GM23338 (cell line): ENCODE data around the gene DRC7.

Experiments used
- CREB1 ChIP-seq: fragments of 250-450 bp; sonication (Bioruptor Pico); IDR thresholded peaks from 2 replicates; pipeline ENCODE4 v1.5.0; 2020; ENCODE audit warnings: low read depth, mild to moderate bottlenecking, moderate library complexity
- EZH2 ChIP-seq: fragments of 200-600 bp; sonication (generic); IDR thresholded peaks from one replicate; pipeline ENCODE4 v1.8.0; 2017; ENCODE audit warnings: antibody characterized with exemption, mild to moderate bottlenecking, low read depth; ENCODE audit not compliant: unreplicated experiment
- EZH2phosphoT487 ChIP-seq: fragments of 200-600 bp; sonication (generic); IDR thresholded peaks from one replicate; pipeline ENCODE4 v1.8.1; 2018; ENCODE audit warnings: antibody characterized with exemption; ENCODE audit not compliant: unreplicated experiment
- JUNB ChIP-seq: IDR thresholded peaks from one replicate; pipeline ENCODE4 v1.6.1; 2016; ENCODE audit warnings: antibody characterized with exemption; ENCODE audit not compliant: unreplicated experiment
- NANOG ChIP-seq: IDR thresholded peaks from 2 replicates; pipeline ENCODE4 v1.6.1; 2016; ENCODE audit warnings: antibody characterized with exemption, borderline replicate concordance
- POLR2AphosphoS5 ChIP-seq: IDR thresholded peaks from 2 replicates; pipeline ENCODE4 v1.6.1; 2016; ENCODE audit warnings: antibody characterized with exemption, low read depth
- STAT1 ChIP-seq: IDR thresholded peaks from one replicate; pipeline ENCODE4 v1.6.1; 2016; ENCODE audit warnings: antibody characterized with exemption; ENCODE audit not compliant: unreplicated experiment
- ZNF114 ChIP-seq: fragments of 250-450 bp; sonication (Bioruptor Pico); IDR thresholded peaks from 2 replicates; pipeline ENCODE4 v1.5.0; 2020; ENCODE audit warnings: mild to moderate bottlenecking, moderate library complexity
- TF ChIP-seq, protein P1 (sequence below), 2 experiments: fragments of 200-600 bp in 1 of 2; sonication (generic) in 1 of 2; conservative IDR thresholded peaks; 2 replicates each; pipeline versions ENCODE4 v1.5.1 to v1.6.1; 2016 to 2017; ENCODE audit warnings: antibody characterized with exemption in 2 of 2, low read depth in 2 of 2, mild to moderate bottlenecking in 2 of 2, moderate library complexity in 1 of 2
- TF ChIP-seq, protein P2 (sequence below): IDR thresholded peaks from one replicate; pipeline ENCODE4 v1.6.1; 2018; ENCODE audit warnings: antibody characterized with exemption; ENCODE audit not compliant: unreplicated experiment
- TF ChIP-seq, protein P3 (sequence below): IDR thresholded peaks from 2 replicates; pipeline ENCODE4 v1.6.1; 2016; ENCODE audit warnings: antibody characterized with exemption

DNA sequence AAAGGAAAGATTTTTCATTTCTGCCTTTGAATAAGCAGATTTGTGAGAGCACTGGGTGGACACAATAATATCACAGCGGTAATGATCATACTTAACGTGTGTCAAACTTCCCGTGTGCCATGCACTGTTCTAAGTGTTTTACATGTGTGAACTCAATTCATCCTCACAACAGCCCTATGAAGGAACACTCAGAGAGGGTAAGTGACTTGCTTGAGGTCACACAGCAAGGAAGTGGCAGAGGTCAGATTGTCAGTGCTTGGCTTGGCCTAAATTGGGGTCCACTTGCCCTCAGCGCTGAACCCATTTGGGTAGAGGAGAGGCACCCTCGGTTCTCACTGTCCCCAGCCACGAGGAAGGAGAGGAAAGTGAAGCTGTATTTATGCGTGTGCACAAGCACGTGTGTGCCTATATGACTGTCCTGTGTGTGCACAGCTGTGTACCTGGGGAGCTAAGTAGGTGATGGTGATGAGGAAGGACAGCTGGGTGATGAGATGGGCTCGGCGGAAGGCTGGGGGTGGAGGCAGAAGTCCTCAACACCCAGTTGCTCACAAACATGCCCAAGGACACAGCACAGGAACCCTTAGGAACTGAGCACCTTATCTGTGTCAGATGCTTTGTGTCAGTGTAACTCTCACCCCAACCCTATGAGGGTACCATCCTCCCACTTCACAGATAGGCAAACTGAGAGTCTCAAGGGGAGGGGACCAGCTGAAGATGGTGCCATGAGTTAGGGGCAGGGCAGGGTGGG lies 36.3 kb upstream of the DRC7 start:
- TF ChIP-seq EZH2 (no peak), JUNB (no peak), POLR2AphosphoS5 (no peak), ZNF114 (CRISPR knock-in tag) (no peak), CREB1 (CRISPR knock-in tag) (no peak), EZH2phosphoT487 (no peak), NANOG (no peak), STAT1 (no peak)
- TF ChIP-seq, protein P1, sequence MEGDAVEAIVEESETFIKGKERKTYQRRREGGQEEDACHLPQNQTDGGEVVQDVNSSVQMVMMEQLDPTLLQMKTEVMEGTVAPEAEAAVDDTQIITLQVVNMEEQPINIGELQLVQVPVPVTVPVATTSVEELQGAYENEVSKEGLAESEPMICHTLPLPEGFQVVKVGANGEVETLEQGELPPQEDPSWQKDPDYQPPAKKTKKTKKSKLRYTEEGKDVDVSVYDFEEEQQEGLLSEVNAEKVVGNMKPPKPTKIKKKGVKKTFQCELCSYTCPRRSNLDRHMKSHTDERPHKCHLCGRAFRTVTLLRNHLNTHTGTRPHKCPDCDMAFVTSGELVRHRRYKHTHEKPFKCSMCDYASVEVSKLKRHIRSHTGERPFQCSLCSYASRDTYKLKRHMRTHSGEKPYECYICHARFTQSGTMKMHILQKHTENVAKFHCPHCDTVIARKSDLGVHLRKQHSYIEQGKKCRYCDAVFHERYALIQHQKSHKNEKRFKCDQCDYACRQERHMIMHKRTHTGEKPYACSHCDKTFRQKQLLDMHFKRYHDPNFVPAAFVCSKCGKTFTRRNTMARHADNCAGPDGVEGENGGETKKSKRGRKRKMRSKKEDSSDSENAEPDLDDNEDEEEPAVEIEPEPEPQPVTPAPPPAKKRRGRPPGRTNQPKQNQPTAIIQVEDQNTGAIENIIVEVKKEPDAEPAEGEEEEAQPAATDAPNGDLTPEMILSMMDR (conservative IDR thresholded peaks at IDR 0.05; ENCODE audit: low read depth in 2 of 2) = no peak
- TF ChIP-seq, protein P2, sequence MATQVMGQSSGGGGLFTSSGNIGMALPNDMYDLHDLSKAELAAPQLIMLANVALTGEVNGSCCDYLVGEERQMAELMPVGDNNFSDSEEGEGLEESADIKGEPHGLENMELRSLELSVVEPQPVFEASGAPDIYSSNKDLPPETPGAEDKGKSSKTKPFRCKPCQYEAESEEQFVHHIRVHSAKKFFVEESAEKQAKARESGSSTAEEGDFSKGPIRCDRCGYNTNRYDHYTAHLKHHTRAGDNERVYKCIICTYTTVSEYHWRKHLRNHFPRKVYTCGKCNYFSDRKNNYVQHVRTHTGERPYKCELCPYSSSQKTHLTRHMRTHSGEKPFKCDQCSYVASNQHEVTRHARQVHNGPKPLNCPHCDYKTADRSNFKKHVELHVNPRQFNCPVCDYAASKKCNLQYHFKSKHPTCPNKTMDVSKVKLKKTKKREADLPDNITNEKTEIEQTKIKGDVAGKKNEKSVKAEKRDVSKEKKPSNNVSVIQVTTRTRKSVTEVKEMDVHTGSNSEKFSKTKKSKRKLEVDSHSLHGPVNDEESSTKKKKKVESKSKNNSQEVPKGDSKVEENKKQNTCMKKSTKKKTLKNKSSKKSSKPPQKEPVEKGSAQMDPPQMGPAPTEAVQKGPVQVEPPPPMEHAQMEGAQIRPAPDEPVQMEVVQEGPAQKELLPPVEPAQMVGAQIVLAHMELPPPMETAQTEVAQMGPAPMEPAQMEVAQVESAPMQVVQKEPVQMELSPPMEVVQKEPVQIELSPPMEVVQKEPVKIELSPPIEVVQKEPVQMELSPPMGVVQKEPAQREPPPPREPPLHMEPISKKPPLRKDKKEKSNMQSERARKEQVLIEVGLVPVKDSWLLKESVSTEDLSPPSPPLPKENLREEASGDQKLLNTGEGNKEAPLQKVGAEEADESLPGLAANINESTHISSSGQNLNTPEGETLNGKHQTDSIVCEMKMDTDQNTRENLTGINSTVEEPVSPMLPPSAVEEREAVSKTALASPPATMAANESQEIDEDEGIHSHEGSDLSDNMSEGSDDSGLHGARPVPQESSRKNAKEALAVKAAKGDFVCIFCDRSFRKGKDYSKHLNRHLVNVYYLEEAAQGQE = no peak
- TF ChIP-seq, protein P3, sequence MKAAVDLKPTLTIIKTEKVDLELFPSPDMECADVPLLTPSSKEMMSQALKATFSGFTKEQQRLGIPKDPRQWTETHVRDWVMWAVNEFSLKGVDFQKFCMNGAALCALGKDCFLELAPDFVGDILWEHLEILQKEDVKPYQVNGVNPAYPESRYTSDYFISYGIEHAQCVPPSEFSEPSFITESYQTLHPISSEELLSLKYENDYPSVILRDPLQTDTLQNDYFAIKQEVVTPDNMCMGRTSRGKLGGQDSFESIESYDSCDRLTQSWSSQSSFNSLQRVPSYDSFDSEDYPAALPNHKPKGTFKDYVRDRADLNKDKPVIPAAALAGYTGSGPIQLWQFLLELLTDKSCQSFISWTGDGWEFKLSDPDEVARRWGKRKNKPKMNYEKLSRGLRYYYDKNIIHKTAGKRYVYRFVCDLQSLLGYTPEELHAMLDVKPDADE = no peak
